Spleen (tissue), 7 donors: Measurements from ENCODE around the gene DTD1.

ENCODE experiments used
- POLR2A ChIP-seq, 3 donors: fragments of 450-650 bp; IDR thresholded peaks; one replicate each; pipeline ENCODE4 v1.5.1; 2017; ENCODE audit warnings: antibody characterized with exemption in 3 of 3, mild to moderate bottlenecking in 1 of 3
- POLR2AphosphoS5 ChIP-seq, 3 donors: sonication (generic); formaldehyde crosslinking; IDR thresholded peaks; one replicate each; pipeline ENCODE4 v1.5.1; 2017; ENCODE audit warnings: antibody characterized with exemption in 3 of 3
- TF ChIP-seq, protein P1 (sequence below), 11 experiments: fragments of 200-600 bp in 7 of 11; fragments of 450-650 bp in 4 of 11; sonication (generic) in 4 of 11; IDR thresholded peaks in 8 of 11; conservative IDR thresholded peaks in 3 of 11; 1 replicate in 7 of 11; 2 replicates in 4 of 11; pipeline versions ENCODE4 v1.4.0 to v1.8.0; 2016 to 2021; ENCODE audit warnings: antibody characterized with exemption in 11 of 11, inconsistent platforms in 4 of 11, mild to moderate bottlenecking in 1 of 11
- donor health status: DM: no; HTN: no; CAD: no; lungs with moderate emphysema.
- donor health status: DM: no; HTN: no; CAD: no.
- donor health status: DM: no; HTN: no; CAD: no.

DNA sequence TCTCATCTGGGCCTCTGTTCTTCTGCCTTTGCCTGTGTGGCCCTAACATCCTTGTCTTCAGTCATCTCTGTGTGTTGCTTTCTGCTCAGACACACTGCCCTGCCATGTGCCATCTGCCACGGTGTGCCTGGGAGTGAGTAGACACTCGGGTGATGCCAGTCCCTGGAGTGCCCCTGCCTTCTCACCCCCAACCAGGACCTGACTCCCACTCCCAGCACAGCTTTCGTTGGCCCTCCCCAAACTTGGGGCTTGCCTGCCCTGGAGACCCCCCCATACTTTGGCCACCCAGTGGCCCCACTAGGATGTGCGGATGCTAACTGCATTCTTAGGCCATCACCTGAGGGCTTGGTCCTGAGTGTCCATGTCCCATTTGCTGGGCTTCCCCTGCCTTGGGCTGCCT, 149.3 kb downstream of the DTD1 start:
- TF ChIP-seq POLR2A (IDR thresholded peaks at IDR 0.05) (no peak), POLR2AphosphoS5 (IDR thresholded peaks at IDR 0.05) (no peak)
- TF ChIP-seq, protein P1, sequence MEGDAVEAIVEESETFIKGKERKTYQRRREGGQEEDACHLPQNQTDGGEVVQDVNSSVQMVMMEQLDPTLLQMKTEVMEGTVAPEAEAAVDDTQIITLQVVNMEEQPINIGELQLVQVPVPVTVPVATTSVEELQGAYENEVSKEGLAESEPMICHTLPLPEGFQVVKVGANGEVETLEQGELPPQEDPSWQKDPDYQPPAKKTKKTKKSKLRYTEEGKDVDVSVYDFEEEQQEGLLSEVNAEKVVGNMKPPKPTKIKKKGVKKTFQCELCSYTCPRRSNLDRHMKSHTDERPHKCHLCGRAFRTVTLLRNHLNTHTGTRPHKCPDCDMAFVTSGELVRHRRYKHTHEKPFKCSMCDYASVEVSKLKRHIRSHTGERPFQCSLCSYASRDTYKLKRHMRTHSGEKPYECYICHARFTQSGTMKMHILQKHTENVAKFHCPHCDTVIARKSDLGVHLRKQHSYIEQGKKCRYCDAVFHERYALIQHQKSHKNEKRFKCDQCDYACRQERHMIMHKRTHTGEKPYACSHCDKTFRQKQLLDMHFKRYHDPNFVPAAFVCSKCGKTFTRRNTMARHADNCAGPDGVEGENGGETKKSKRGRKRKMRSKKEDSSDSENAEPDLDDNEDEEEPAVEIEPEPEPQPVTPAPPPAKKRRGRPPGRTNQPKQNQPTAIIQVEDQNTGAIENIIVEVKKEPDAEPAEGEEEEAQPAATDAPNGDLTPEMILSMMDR (IDR thresholded peaks at IDR 0.05 in 8 of 11, conservative IDR thresholded peaks at IDR 0.05 in 3 of 11), result no peak
